H9 (cell line): Measurements from ENCODE around the gene LHX1. TPM values are rescaled to one million over a fixed set of nuclear protein-coding genes. Genes with fewer than 3 reads are reported as not detected.

ENCODE experiments used
- DNase-seq: peaks from one replicate; pipeline ENCODE4 v3.0.0-alpha.2; 2017
- H2AFZ ChIP-seq: one replicate; pipeline ENCODE4 v1.6.1; 2013; ENCODE audit warnings: mild to moderate bottlenecking, low read length, control low read depth, moderate library complexity
- H2AK5ac ChIP-seq: 2 replicates; pipeline ENCODE4 v1.6.1; 2013; ENCODE audit warnings: low read length, control low read depth, mixed read lengths; ENCODE audit not compliant: insufficient read length
- H2BK120ac ChIP-seq: one replicate; pipeline ENCODE4 v1.6.1; 2013; ENCODE audit warnings: low read depth, mild to moderate bottlenecking, low read length, control low read depth, inconsistent platforms; ENCODE audit not compliant: poor library complexity, severe bottlenecking
- H2BK12ac ChIP-seq: 2 replicates; pipeline ENCODE4 v1.6.1; 2013; ENCODE audit warnings: low read length, control low read depth, mixed read lengths, low read depth; ENCODE audit not compliant: insufficient read length
- H2BK15ac ChIP-seq: 2 replicates; pipeline ENCODE4 v1.6.1; 2013; ENCODE audit warnings: low read depth, low read length, control low read depth
- H2BK20ac ChIP-seq: one replicate; pipeline ENCODE4 v1.6.1; 2013; ENCODE audit warnings: low read depth, mild to moderate bottlenecking, low read length, control low read depth, inconsistent platforms; ENCODE audit not compliant: poor library complexity, severe bottlenecking
- H2BK5ac ChIP-seq: 2 replicates; pipeline ENCODE4 v1.6.1; 2013; ENCODE audit warnings: low read length, control low read depth, mixed read lengths; ENCODE audit not compliant: insufficient read length
- H3K14ac ChIP-seq: 2 replicates; pipeline ENCODE4 v1.6.1; 2013; ENCODE audit warnings: low read length, control low read depth; ENCODE audit not compliant: insufficient read depth
- H3K18ac ChIP-seq: 2 replicates; pipeline ENCODE4 v1.6.1; 2013; ENCODE audit warnings: low read depth, mild to moderate bottlenecking, mixed read lengths, low read length, control low read depth; ENCODE audit not compliant: insufficient read length
- H3K23ac ChIP-seq: 2 replicates; pipeline ENCODE4 v1.6.1; 2013; ENCODE audit warnings: low read length, control low read depth, mixed read lengths, low read depth; ENCODE audit not compliant: insufficient read length
- H3K23me2 ChIP-seq: 2 replicates; pipeline ENCODE4 v1.6.1; 2013; ENCODE audit warnings: low read depth, mild to moderate bottlenecking, mixed read lengths, low read length, control low read depth; ENCODE audit not compliant: insufficient read length, poor library complexity, severe bottlenecking
- H3K27ac ChIP-seq: 2 replicates; pipeline ENCODE4 v1.5.1; 2013; ENCODE audit warnings: low read length, control low read depth, mixed read lengths, low read depth; ENCODE audit not compliant: insufficient read length
- H3K27me3 ChIP-seq: 2 replicates; pipeline ENCODE4 v1.6.1; 2013; ENCODE audit warnings: low read length, control low read depth, inconsistent platforms; ENCODE audit not compliant: insufficient read depth
- H3K4ac ChIP-seq: 2 replicates; pipeline ENCODE4 v1.6.1; 2013; ENCODE audit warnings: low read depth, mild to moderate bottlenecking, control low read depth, inconsistent platforms, low read length, moderate library complexity
- H3K4me1 ChIP-seq: 2 replicates; pipeline ENCODE4 v1.6.1; 2013; ENCODE audit warnings: low read length, control low read depth, inconsistent platforms; ENCODE audit not compliant: insufficient read depth
- H3K4me2 ChIP-seq: 2 replicates; pipeline ENCODE4 v1.6.1; 2013; ENCODE audit warnings: low read length, control low read depth, mixed read lengths; ENCODE audit not compliant: insufficient read length, insufficient read depth
- H3K56ac ChIP-seq: 2 replicates; pipeline ENCODE4 v1.6.1; 2013; ENCODE audit warnings: low read depth, mild to moderate bottlenecking, mixed read lengths, low read length, control low read depth; ENCODE audit not compliant: insufficient read length
- H3K79me1 ChIP-seq: 2 replicates; pipeline ENCODE4 v1.6.1; 2013; ENCODE audit warnings: low read depth, mild to moderate bottlenecking, moderate library complexity, low read length, control low read depth, inconsistent platforms; ENCODE audit not compliant: insufficient read depth, poor library complexity, severe bottlenecking
- H3K79me2 ChIP-seq: 2 replicates; pipeline ENCODE4 v1.6.1; 2013; ENCODE audit warnings: low read length, control low read depth, inconsistent platforms; ENCODE audit not compliant: insufficient read depth
- H3K9ac ChIP-seq: 2 replicates; pipeline ENCODE4 v1.6.1; 2013; ENCODE audit warnings: low read length, control low read depth, mixed read lengths; ENCODE audit not compliant: insufficient read length; ENCODE audit errors: extremely low read depth
- H3K9me3 ChIP-seq: one replicate; pipeline ENCODE4 v1.6.1; 2013; ENCODE audit warnings: low read depth, low read length, inconsistent platforms; ENCODE audit not compliant: control insufficient read depth
- H3T11ph ChIP-seq: one replicate; pipeline ENCODE4 v1.6.1; 2013; ENCODE audit warnings: mild to moderate bottlenecking, low read length, control low read depth, inconsistent platforms
- H4K20me1 ChIP-seq: one replicate; pipeline ENCODE4 v1.6.1; 2013; ENCODE audit not compliant: control insufficient read depth, insufficient read length, insufficient read depth
- H4K5ac ChIP-seq: 2 replicates; pipeline ENCODE4 v1.6.1; 2013; ENCODE audit warnings: low read depth, mild to moderate bottlenecking, mixed read lengths, low read length, control low read depth; ENCODE audit not compliant: insufficient read length
- H4K8ac ChIP-seq: replicated peaks from 2 replicates; pipeline ENCODE4 v1.6.1; 2013; ENCODE audit warnings: low read length, control low read depth, mixed read lengths, low read depth; ENCODE audit not compliant: insufficient read length
- H4K91ac ChIP-seq: 2 replicates; pipeline ENCODE4 v1.6.1; 2013; ENCODE audit warnings: low read depth, mild to moderate bottlenecking, moderate library complexity, mixed read lengths, low read length, control low read depth; ENCODE audit not compliant: insufficient read length
- H3K27ac Mint-ChIP-seq, 3 experiments: 2 replicates in 2 of 3; 3 replicates in 1 of 3; pipeline ENCODE4 v1.8.0; 2020 to 2021; ENCODE audit warnings: mixed read lengths in 3 of 3, mild to moderate bottlenecking in 1 of 3, moderate library complexity in 1 of 3
- H3K27me3 Mint-ChIP-seq: 2 replicates; pipeline ENCODE4 v1.8.0; 2021; ENCODE audit warnings: low read depth, mild to moderate bottlenecking, moderate library complexity, mixed read lengths
- H3K36me3 Mint-ChIP-seq, 3 experiments: 2 replicates in 2 of 3; 3 replicates in 1 of 3; pipeline ENCODE4 v1.8.0; 2020 to 2021; ENCODE audit warnings: low read depth in 3 of 3, mixed read lengths in 3 of 3; ENCODE audit not compliant: insufficient read depth in 1 of 3
- H3K4me1 Mint-ChIP-seq, 2 experiments: 2 replicates each; pipeline ENCODE4 v1.8.0; 2020; ENCODE audit warnings: mixed read lengths in 2 of 2
- H3K4me3 Mint-ChIP-seq, 2 experiments: 2 replicates in 1 of 2; 3 replicates in 1 of 2; pipeline ENCODE4 v1.8.0; 2020 to 2021; ENCODE audit warnings: mild to moderate bottlenecking in 2 of 2, mixed read lengths in 2 of 2, moderate library complexity in 1 of 2
- H3K9me3 Mint-ChIP-seq, 2 experiments: 2 replicates in 1 of 2; 3 replicates in 1 of 2; pipeline ENCODE4 v1.8.0; 2020; ENCODE audit warnings: mild to moderate bottlenecking in 2 of 2, mixed read lengths in 2 of 2, moderate library complexity in 1 of 2
- CTCF ChIP-seq: fragments of 200-600 bp; sonication (generic); conservative IDR thresholded peaks from 3 replicates; pipeline ENCODE4 v1.8.0; 2021; ENCODE audit warnings: antibody characterized with exemption, mild to moderate bottlenecking
- WGBS: extraction: QIAGEN DNeasy Blood & Tissue Kit; methylation state at CpG from one replicate; pipeline ENCODE4 v1.1.7; 2013; ENCODE audit warnings: missing lambda C conversion rate, low lambda C conversion rate, mixed read lengths; ENCODE audit not compliant: insufficient read length; ENCODE audit errors: extremely low coverage; 5-methylcytosine and 5-hydroxymethylcytosine counted together
- total RNA-seq: library from RNA; stranded (reverse); gene quantifications from 2 replicates; pipeline ENCODE4 v1.2.1, GENCODE V29; 2021

Gene LHX1
- total RNA-seq, 1 experiment from 2014 or later, result 0.22 TPM

- Histone ChIP-seq H3K9ac (no peak overlapping the region), H2BK15ac (no peak overlapping the region), H2BK20ac (peak overlapping the region; percentile 51), H3K27me3 (no peaks in the 10 kb centered on the region), H3K9me3 (no peaks in the 10 kb centered on the region), H3K79me1 (no peaks in the 10 kb centered on the region), H3K4me1 (no peaks in the 10 kb centered on the region; the same call in 1 of the 2 replicates), H2BK5ac (no peak overlapping the region), H2AFZ (no peak overlapping the region), H2BK120ac (no peak overlapping the region), H3T11ph (no peak overlapping the region), H2BK12ac (no peak overlapping the region), H2AK5ac (no peak overlapping the region), H3K14ac (no peak overlapping the region), H4K20me1 (no peaks in the 10 kb centered on the region), H3K18ac (no peak overlapping the region), H4K5ac (no peak overlapping the region), H4K91ac (no peak overlapping the region), H3K27ac (no peak overlapping the region), H3K23me2 (no peaks in the 10 kb centered on the region), H3K79me2 (no peaks in the 10 kb centered on the region), H3K56ac (no peak overlapping the region), H3K23ac (no peak overlapping the region), H3K4ac (no peak overlapping the region), H3K4me2 (no peak overlapping the region), H4K8ac (no peak overlapping the region)
- no peak for TF ChIP-seq CTCF
- no peaks in the 10 kb centered on the region for H3K9me3 Mint-ChIP-seq
- H3K27me3 Mint-ChIP-seq, result peaks cover 10% of the 10 kb centered on the region
- peak overlapping the region in 1 of 3 experiments; percentile 35; a peak in 1 of 7 replicates for H3K27ac Mint-ChIP-seq
- H3K4me3 Mint-ChIP-seq, result no peak overlapping the region
- WGBS, result no CpG with 5 or more reads among the region's 5 CpGs
- no peak for DNase-seq
- 0 out of 4 replicates have a peak, but pooled peaks cover 0 to 2% of the 10 kb centered on the region in 2 experiments for H3K4me1 Mint-ChIP-seq
- H3K36me3 Mint-ChIP-seq, result no peaks in the 10 kb centered on the region; a peak in 1 of 7 replicates
These were observed 26.8 kb upstream of the LHX1 start for GRCh38 chr17:36910513-36910912.
